ENCODE data around the gene FAM98B.

Gene FAM98B

GRCh38 chr15:38508647-38509046, 54.7 kb downstream of the FAM98B start:
- peak; percentile 76 for DNase-seq (ENCODE audit: low spot score)

DNA sequence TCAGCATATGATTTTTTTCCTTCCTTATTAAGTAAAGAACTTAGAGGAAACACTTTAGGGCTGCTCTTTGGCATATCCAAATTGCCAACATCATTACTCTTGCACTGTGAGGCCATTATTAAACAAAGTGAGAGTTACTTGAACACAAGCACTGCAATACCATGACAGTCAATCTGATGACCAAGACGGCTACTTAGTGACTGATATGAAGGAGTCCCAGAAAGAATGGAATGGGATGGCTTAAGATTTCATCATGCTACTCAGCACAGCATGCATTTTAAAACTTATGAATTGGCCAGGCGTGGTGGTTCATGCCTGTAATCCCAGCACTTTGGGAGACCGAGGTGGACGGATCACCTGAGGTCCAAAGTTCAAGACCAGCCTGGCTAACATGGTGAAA, 55.2 kb downstream of the FAM98B start:
- DNase-seq (ENCODE audit: low spot score): no peak

DNA sequence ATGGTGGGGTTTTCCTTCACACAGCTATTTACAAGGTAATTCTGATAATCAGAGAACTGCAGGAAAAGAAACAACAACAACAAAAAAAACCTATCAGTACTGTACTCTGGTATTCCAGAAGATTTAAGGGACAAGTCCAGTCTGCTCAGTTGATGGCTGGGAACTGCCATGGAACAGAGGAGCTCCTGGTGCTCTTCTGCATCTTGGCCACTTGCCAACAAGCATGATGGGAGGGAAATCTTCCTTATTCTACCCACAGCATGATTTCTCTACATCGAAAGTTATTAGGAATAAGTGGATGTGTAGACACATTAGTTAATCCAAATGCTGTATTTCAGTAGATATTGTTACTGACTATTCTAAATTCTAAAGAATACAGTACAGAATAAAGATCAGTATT, 59.0 kb downstream of the FAM98B start:
- DNase-seq (ENCODE audit: low spot score): no peak

- DNase-seq (ENCODE audit: low spot score): no peak
Observed at GRCh38 chr15:38514601-38515000, 60.7 kb downstream of the FAM98B start.

GRCh38 chr15:38516626-38517025, 62.7 kb downstream of the FAM98B start:
- DNase-seq (ENCODE audit: low spot score): no peak

DNA sequence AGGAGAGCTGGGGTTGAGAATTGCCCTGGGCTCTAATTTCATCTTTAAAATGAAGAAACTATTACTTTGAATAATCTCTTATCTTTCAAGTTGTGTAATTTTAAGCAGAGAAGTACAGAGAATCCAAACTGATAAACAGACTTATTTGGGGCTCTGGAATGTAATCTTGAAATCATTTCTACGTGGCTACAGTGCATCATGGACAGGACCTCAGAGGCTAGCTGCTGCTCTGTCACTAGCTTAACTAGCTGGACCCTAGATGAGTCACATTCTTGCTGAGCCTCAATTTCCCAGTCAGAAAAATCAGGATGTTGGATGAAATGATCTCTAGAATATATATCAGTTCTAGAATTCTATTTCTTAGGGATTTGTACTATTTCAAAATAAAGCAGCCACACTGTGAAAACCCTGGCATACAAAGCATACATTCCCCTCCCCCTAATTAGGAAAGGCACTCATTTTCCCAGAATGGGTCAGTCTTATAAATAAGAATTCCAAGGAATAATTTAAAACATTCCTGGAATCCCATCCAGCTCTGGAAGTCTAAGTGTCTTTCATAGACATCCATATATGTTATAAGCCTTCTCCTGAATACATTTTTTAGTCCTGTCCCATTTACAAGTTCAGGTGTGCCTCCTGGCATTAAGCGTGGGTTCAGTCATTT, 63.5 kb downstream of the FAM98B start:
- no peak for DNase-seq (ENCODE audit: low spot score)

- DNase-seq (ENCODE audit: low spot score): no peak
Observed at GRCh38 chr15:38518084-38518483, 64.2 kb downstream of the FAM98B start.

- no peak for DNase-seq (ENCODE audit: low spot score)
Observed at GRCh38 chr15:38520035-38520434, 66.1 kb downstream of the FAM98B start.

GRCh38 chr15:38521316-38521715, 67.4 kb downstream of the FAM98B start:
- no peak for DNase-seq (ENCODE audit: low spot score)

DNA sequence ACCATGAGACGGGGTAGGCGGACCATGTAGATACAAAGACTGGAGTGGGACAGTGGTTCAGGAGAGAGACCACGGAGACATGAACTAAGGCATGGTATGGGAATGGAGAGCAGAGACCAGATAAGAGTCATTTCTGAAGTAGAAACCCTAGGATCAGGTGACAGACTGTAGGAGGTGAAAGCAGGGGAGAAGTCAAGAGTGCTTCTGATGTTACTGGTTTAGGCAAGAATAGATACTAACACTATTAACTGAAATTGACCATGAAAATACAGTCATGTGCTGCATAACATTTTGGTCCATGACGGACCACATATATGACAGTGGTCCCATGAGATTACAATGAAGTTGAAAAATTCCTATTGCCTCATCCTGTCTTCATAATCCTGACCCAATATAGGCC, 69.0 kb downstream of the FAM98B start:
- no peak for DNase-seq (ENCODE audit: low spot score)

DNA sequence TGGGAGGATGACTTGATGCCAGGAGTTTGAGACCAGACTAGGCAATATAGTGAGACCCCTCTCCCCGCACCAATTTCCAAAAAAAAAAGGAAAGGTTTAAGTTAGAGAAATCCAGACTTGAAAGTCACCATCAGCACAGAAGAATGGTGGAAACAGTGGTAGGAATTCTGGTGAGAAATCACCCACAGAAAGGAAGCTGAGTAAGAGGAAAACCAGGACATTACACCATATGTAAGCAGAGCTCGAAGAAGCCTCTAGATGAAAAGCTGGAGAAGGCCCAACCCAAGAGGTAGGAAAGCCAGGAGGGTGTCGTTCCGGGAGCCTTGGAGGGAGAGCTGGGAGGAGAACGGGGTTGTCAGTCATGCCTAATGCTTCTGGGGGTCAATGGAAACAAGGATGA, 70.2 kb downstream of the FAM98B start:
- peak; percentile 14 for DNase-seq (ENCODE audit: low spot score)

DNA sequence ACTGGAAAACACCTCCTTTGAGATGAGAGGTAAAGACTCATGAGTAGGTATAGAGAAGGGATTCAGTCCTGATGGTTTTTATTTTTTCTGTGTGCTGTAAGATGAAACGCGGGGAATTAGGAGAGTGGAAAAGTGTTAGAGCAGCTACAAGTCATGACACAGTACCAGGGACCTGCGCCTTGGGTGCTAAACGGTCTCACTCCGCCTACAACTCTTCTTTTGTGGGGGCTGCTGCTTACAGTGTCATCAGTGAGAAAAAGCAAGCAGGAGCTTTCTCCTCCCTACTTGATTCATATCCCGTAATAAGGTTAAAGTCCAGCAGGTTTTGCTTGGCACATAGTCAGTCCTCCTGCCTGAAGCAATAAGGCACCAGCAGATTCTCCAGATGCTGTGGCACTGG, 71.6 kb downstream of the FAM98B start:
- no peak for DNase-seq (ENCODE audit: low spot score)

DNA sequence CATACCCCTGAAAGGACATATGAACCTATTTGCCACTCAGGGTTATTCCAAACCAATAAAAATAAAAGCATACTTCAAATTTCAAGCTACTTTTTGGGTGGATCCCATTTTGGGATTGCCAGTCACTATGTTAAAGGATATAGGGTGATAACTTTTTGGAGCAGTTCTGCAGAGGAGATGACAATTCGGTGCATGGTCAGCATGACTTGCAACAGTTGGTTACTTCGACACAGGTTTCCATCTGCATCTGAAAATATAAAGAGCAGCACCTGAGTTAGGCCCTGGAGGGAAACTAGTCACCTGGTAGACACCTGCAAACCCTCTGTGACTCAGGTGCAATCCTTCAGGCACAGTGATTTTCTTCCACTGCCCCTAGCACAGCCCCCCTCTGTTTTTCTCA, 72.2 kb downstream of the FAM98B start:
- DNase-seq (ENCODE audit: low spot score): no peak

DNA sequence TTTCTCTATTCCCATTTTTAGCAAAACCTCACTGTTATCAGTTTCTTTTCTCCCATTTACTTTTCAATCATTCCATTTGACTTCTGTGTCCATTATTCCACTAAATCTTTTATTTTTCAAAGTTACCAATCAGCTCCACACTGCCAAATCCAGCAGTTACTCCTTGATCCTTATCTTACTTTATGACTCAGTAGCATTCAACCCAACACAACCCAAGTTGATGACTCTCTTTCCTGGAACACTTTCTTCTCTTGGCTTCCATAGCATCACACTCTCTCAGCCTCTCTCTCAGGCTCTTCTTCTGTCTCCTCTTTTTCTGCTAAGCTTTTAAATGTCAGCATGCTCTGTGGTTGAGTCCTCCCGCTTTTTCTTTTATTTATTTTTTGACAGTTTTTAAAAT, 74.4 kb downstream of the FAM98B start:
- no peak for DNase-seq (ENCODE audit: low spot score)

DNA sequence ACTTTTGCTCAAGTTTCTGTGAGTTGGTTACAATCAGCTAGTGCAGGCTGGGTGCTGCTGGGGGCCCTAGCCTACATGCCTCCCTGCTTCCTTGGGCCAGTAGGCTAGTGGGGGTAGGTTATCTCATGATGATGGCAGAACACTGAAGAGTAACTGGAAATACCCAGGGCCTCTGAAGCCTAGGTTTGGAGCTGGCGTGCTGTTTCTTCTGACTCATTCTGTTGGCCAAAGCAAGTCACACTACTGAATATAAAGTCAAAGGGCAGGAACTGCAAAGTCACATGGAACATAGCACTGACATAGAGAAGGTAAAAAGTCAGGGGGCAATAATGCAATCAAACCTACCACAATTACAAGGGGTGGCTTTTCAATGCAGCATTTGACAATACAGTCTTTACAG, 76.2 kb downstream of the FAM98B start:
- peak; percentile 62 for DNase-seq (ENCODE audit: low spot score)

- no peak for DNase-seq (ENCODE audit: low spot score)
Observed at GRCh38 chr15:38531509-38531908, 77.6 kb downstream of the FAM98B start.

DNA sequence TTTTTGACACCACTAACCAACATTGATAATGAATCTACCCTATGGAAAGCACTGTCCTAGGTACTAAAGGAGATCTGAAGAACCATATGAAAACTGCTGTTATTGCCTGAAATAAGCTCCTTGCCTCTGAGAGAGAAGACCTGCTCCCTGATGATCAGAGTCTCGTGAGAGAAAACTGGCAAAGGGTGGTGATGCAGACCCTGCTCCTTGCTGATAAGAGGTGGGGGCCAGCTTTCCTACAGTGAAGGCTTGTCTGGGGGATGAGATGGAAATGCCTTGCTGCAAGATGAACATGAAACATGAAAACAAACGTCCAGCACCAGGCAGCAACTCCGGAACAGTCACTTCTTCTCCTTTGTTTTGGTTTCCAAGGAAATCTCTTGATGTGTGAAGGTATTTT, 78.8 kb downstream of the FAM98B start:
- no peak for DNase-seq (ENCODE audit: low spot score)

DNA sequence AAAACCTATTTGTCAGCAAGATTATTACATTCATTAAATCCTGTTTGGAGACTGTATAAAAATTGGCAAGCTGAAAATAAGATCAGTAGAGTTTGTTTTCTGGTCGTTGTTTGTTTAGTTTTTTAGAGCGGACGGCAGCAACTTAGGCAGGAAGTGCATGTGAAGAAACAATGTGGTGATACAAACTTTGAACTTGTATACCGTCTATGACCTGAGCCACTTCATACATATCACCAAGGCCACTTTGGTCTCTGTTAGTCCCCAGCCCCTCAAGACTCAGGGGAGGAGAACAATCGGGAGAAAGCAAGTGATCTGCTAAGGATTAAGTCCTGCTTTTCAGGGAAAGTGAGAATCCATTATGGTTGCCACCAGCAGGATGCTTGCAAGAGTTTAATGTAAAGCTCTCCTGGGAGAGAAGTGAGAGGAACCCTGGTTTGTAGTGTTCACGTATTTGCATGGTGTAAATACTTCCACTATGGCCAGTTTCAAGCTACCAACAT, 79.5 kb downstream of the FAM98B start:
- no peak for DNase-seq (ENCODE audit: low spot score)

- DNase-seq (ENCODE audit: low spot score): no peak
Observed at GRCh38 chr15:38533926-38534325, 80.0 kb downstream of the FAM98B start.

DNA sequence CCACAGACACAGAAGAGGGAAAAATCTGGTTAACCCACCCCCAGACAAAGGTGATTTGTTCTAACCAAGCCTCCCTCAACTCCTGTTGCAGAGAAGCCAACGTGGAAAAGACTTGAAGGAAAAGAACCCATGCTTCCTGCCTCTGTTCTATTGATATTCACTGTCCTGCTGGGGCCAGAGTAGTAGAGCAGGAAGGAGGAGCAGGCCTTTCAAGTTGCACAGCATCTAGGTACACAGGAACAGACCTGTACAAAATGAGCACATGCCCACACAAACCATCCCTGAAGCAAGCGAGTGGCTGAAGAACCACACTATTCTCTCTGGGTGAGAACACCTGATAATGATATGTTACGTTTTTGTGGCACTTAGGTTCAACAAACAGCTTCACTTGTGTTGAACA, 80.8 kb downstream of the FAM98B start:
- no peak for DNase-seq (ENCODE audit: low spot score)

- DNase-seq (ENCODE audit: low spot score): no peak
Observed at GRCh38 chr15:38535491-38536200, 81.7 kb downstream of the FAM98B start.

DNA sequence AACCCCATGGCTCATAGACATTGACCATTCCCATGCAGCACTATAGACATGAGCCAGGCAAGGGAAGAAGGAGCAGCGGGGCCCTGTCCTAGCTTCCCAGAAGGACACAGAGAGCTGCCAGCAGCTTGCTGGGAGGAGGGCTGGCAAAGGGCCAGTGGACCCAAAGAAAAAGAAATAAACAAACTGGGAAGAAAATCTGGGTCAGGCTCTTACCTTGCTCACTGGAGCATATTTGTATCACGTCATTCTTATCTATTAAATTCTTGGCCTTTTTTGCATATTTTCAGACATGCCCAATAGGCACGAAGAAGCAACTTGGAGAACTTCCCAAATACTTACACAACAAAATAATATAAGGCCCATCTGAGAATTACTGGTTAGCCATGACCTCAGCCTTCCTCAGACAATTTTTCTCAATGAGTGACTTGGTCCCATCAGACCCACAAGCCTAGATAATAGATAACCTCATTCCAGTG, 82.3 kb downstream of the FAM98B start:
- DNase-seq (ENCODE audit: low spot score): no peak
